Measurements from ENCODE around the gene ETV6.

- no peak for TF ChIP-seq CTCF (IDR thresholded peaks at IDR 0.05)
- TF ChIP-seq POLR2A (IDR thresholded peaks at IDR 0.05) = no peak
These were observed 75.4 kb downstream of the ETV6 start for GRCh38 chr12:11724888-11725311.

Measured in lower leg skin (tissue), 3 donors.